Measurements from ENCODE around the gene HDAC4. TPM values are rescaled to one million over a fixed set of nuclear protein-coding genes. Genes with fewer than 3 reads are reported as not detected.

The HDAC4 gene
- total and polyA plus RNA-seq, 9 of the 15 experiments (the other 6 are each of a cell fraction or from before 2014, with no cell fraction given), result 0.11 to 20.2 (median 4.0) TPM

DNA sequence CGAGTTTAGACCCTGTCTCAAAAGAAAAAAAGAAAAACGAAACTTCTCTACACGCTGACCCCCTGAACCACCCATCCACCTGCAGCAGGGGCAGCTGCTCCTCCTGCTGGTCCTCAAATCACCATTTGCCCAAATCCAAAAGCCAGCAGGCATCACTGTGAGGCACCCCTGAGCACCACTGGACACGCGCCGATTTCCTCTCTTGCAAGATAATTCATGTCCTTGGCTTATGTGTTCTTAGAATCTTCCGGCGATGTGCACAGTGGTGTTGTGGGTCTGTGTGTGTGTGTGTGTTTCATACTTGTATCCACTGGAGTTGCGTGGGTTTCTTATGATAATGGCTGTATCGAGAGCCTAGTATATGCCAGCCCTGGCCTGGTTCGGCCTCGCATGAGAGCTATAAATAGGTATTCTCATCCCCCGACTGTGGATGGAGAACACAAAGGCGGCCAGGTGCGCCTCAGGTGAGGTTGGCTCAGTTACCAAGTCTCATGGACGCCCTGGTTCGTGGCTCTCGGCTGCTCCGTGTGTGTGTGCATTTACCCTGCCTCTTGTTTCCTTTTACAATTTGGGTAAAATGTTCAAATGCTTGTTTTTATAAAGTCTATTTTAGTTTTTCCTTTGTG, 235.5 kb downstream of the HDAC4 start:
- no peaks in the 10 kb centered on the region for H3K36me3 ChIP-seq (ENCODE audit: control insufficient read depth, insufficient read depth, low read length)
- in situ Hi-C loops (cut with MboI), result no loop called here
- DNase-seq (ENCODE audit: extremely low read depth in 1 of 4, low spot score in 3 of 4), result no peak
- no peak overlapping the region for H3K4me2 ChIP-seq (ENCODE audit: insufficient read depth, low read length)
- CTCF ChIA-PET (ENCODE audit: low intra/inter-chr PET ratio), result no interaction called here
- WGBS (ENCODE audit: insufficient coverage, low coverage, missing lambda C conversion rate), result 90% methylated on average over 15 of the region's 19 CpGs
- no peaks in the 10 kb centered on the region for H3K27me3 ChIP-seq (ENCODE audit: control insufficient read depth in 2 of 2, insufficient read depth in 2 of 2, low read length in 2 of 2)
- no peaks in the 10 kb centered on the region for H3K9me1 ChIP-seq (ENCODE audit: control insufficient read depth, insufficient read depth, low read length)
- no peak overlapping the region for H3K27ac ChIP-seq (ENCODE audit: extremely low read depth, low read depth, low read length)
- H3K9ac ChIP-seq (ENCODE audit: insufficient read depth in 1 of 2, low read depth in 2 of 2, low read length in 2 of 2), result peak overlapping the region in 1 of 2 experiments; percentile 26; a peak in 1 of 4 replicates
- no peaks in the 10 kb centered on the region for H3K79me2 ChIP-seq (ENCODE audit: control insufficient read depth, insufficient read depth, low read length)
- no peaks in the 10 kb centered on the region; a peak in 1 of 5 replicates for H3K4me1 ChIP-seq (replicated peaks in 1 of 2; ENCODE audit: control insufficient read depth in 2 of 2, insufficient read depth in 2 of 2, low read length in 2 of 2)
- no peaks in the 10 kb centered on the region for H4K20me1 ChIP-seq (replicated peaks; ENCODE audit: control insufficient read depth, insufficient read depth, low read length)
- BruUV-seq (replicated peaks), result no TSS peak
- POLR2A ChIA-PET, result no interaction called here
- no peak for ATAC-seq
- no peak overlapping the region for H2AFZ ChIP-seq (ENCODE audit: low read depth, low read length)
- H3K9me3 ChIP-seq (replicated peaks; ENCODE audit: control insufficient read depth, insufficient read depth, low read depth, low read length), result no peaks in the 10 kb centered on the region
- H3K4me3 ChIP-seq, result no peak overlapping the region
- no peak for FAIRE-seq
- intact Hi-C loops (cut with micrococcal nuclease), result no loop called here
- no peak for TF ChIP-seq PPARD (CRISPR knock-in tag; IDR thresholded peaks at IDR 0.05)
- TF ChIP-seq, protein P1, sequence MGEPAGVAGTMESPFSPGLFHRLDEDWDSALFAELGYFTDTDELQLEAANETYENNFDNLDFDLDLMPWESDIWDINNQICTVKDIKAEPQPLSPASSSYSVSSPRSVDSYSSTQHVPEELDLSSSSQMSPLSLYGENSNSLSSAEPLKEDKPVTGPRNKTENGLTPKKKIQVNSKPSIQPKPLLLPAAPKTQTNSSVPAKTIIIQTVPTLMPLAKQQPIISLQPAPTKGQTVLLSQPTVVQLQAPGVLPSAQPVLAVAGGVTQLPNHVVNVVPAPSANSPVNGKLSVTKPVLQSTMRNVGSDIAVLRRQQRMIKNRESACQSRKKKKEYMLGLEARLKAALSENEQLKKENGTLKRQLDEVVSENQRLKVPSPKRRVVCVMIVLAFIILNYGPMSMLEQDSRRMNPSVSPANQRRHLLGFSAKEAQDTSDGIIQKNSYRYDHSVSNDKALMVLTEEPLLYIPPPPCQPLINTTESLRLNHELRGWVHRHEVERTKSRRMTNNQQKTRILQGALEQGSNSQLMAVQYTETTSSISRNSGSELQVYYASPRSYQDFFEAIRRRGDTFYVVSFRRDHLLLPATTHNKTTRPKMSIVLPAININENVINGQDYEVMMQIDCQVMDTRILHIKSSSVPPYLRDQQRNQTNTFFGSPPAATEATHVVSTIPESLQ (CRISPR knock-in tag; IDR thresholded peaks at IDR 0.05), result no peak
- no peak for TF ChIP-seq CBFA2T2 (conservative IDR thresholded peaks at IDR 0.05)
- TF ChIP-seq, protein P2, sequence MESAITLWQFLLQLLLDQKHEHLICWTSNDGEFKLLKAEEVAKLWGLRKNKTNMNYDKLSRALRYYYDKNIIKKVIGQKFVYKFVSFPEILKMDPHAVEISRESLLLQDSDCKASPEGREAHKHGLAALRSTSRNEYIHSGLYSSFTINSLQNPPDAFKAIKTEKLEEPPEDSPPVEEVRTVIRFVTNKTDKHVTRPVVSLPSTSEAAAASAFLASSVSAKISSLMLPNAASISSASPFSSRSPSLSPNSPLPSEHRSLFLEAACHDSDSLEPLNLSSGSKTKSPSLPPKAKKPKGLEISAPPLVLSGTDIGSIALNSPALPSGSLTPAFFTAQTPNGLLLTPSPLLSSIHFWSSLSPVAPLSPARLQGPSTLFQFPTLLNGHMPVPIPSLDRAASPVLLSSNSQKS (CRISPR knock-in tag; IDR thresholded peaks at IDR 0.05), result no peak
- TF ChIP-seq, protein P3, sequence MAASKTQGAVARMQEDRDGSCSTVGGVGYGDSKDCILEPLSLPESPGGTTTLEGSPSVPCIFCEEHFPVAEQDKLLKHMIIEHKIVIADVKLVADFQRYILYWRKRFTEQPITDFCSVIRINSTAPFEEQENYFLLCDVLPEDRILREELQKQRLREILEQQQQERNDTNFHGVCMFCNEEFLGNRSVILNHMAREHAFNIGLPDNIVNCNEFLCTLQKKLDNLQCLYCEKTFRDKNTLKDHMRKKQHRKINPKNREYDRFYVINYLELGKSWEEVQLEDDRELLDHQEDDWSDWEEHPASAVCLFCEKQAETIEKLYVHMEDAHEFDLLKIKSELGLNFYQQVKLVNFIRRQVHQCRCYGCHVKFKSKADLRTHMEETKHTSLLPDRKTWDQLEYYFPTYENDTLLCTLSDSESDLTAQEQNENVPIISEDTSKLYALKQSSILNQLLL (CRISPR knock-in tag; IDR thresholded peaks at IDR 0.05; ENCODE audit: borderline replicate concordance), result no peak
- TF ChIP-seq, protein P4, sequence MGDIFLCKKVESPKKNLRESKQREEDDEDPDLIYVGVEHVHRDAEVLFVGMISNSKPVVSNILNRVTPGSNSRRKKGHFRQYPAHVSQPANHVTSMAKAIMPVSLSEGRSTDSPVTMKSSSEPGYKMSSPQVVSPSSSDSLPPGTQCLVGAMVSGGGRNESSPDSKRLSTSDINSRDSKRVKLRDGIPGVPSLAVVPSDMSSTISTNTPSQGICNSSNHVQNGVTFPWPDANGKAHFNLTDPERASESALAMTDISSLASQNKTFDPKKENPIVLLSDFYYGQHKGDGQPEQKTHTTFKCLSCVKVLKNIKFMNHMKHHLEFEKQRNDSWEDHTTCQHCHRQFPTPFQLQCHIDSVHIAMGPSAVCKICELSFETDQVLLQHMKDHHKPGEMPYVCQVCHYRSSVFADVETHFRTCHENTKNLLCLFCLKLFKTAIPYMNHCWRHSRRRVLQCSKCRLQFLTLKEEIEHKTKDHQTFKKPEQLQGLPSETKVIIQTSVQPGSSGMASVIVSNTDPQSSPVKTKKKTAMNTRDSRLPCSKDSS (IDR thresholded peaks at IDR 0.05; ENCODE audit: low read depth, partially characterized antibody), result no peak
- TF ChIP-seq SNRNP70 (optimal IDR thresholded peaks at IDR 0.05; ENCODE audit: low read depth, low read length), result no peak
- no peak for TF ChIP-seq RUNX1 (IDR thresholded peaks at IDR 0.05; ENCODE audit: low read depth)
- TF ChIP-seq RHOXF2B (CRISPR knock-in tag; conservative IDR thresholded peaks at IDR 0.05), result no peak
- TF ChIP-seq, protein P5, sequence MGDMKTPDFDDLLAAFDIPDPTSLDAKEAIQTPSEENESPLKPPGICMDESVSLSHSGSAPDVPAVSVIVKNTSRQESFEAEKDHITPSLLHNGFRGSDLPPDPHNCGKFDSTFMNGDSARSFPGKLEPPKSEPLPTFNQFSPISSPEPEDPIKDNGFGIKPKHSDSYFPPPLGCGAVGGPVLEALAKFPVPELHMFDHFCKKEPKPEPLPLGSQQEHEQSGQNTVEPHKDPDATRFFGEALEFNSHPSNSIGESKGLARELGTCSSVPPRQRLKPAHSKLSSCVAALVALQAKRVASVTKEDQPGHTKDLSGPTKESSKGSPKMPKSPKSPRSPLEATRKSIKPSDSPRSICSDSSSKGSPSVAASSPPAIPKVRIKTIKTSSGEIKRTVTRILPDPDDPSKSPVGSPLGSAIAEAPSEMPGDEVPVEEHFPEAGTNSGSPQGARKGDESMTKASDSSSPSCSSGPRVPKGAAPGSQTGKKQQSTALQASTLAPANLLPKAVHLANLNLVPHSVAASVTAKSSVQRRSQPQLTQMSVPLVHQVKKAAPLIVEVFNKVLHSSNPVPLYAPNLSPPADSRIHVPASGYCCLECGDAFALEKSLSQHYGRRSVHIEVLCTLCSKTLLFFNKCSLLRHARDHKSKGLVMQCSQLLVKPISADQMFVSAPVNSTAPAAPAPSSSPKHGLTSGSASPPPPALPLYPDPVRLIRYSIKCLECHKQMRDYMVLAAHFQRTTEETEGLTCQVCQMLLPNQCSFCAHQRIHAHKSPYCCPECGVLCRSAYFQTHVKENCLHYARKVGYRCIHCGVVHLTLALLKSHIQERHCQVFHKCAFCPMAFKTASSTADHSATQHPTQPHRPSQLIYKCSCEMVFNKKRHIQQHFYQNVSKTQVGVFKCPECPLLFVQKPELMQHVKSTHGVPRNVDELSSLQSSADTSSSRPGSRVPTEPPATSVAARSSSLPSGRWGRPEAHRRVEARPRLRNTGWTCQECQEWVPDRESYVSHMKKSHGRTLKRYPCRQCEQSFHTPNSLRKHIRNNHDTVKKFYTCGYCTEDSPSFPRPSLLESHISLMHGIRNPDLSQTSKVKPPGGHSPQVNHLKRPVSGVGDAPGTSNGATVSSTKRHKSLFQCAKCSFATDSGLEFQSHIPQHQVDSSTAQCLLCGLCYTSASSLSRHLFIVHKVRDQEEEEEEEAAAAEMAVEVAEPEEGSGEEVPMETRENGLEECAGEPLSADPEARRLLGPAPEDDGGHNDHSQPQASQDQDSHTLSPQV (IDR thresholded peaks at IDR 0.05), result no peak
- no peak for TF ChIP-seq LCOR (CRISPR knock-in tag; IDR thresholded peaks at IDR 0.05)
- TF ChIP-seq JUNB (CRISPR knock-in tag; conservative IDR thresholded peaks at IDR 0.05), result no peak
